DMS153 treated with DMSO at 0.1 percent for 48 hours (cell line): ENCODE results near the gene ART3.
"Not testable (repeated sequence)": the region's sequence is repeated elsewhere in the genome, so short reads cannot be mapped to it uniquely, and the experiment has no call there.

ENCODE experiments used
- DNase-seq: peaks from one replicate; lab custom pipeline; 2025; ENCODE audit not compliant: unreplicated experiment; lab: John Stamatoyannopoulos, UW

ART3 gene

GRCh38 chr4:76074468-76074867 is at the start of gene ART3:
TSS of gene ART3 (plus strand) at chr4:76074709. CDS start at chr4:76075890, 1,181 bp downstream.
- DNase-seq, result no peak

- peak; percentile 3 for DNase-seq
Measured at GRCh38 chr4:76028350-76028765, 46.2 kb upstream of the ART3 start.

- DNase-seq, result no peak
Measured at GRCh38 chr4:76029300-76029699, 45.2 kb upstream of the ART3 start.

GRCh38 chr4:76035141-76035540 is 39.4 kb upstream of the ART3 start:
- DNase-seq, result no peak

GRCh38 chr4:76035799-76036380 is 38.6 kb upstream of the ART3 start, which contains the start of gene CXCL11:
TSS of gene CXCL11 (minus strand) at chr4:76036070. CDS start at chr4:76035987, 83 bp downstream.
- DNase-seq, result no peak

GRCh38 chr4:76036855-76037254 is 37.7 kb upstream of the ART3 start:
- DNase-seq, result no peak

- DNase-seq, result not testable (repeated sequence)
Measured at GRCh38 chr4:76042241-76042998, 32.1 kb upstream of the ART3 start.

- DNase-seq, result not testable (repeated sequence)
Measured at GRCh38 chr4:76043306-76043705, 31.2 kb upstream of the ART3 start.

GRCh38 chr4:76044686-76045085 is 29.8 kb upstream of the ART3 start:
- DNase-seq, result not testable (repeated sequence)

GRCh38 chr4:76049860-76050416 is 24.6 kb upstream of the ART3 start:
- DNase-seq, result not testable (repeated sequence)

- not testable (repeated sequence) for DNase-seq
Measured at GRCh38 chr4:76050560-76051050, 23.9 kb upstream of the ART3 start.

- no peak for DNase-seq
Measured at GRCh38 chr4:76053730-76054129, 20.8 kb upstream of the ART3 start.

GRCh38 chr4:76055016-76055415 is 19.5 kb upstream of the ART3 start:
- no peak for DNase-seq

- DNase-seq, result no peak
Measured at GRCh38 chr4:76055421-76055820, 19.1 kb upstream of the ART3 start.

GRCh38 chr4:76058302-76058701 is 16.2 kb upstream of the ART3 start:
- DNase-seq, result no peak

GRCh38 chr4:76058888-76059426 is 15.6 kb upstream of the ART3 start:
- DNase-seq, result no peak

- DNase-seq, result no peak
Measured at GRCh38 chr4:76059750-76060149, 14.8 kb upstream of the ART3 start.

GRCh38 chr4:76060506-76060905 is 14.0 kb upstream of the ART3 start:
- no peak for DNase-seq

- DNase-seq, result no peak
Measured at GRCh38 chr4:76061421-76061820, 13.1 kb upstream of the ART3 start.

- DNase-seq, result no peak
Measured at GRCh38 chr4:76061982-76062381, 12.5 kb upstream of the ART3 start.

GRCh38 chr4:76066546-76066945 is 8.0 kb upstream of the ART3 start:
- no peak for DNase-seq
